ENCODE results near the gene ACTR5. TPM values are rescaled to one million over a fixed set of nuclear protein-coding genes. Genes with fewer than 3 reads are reported as not detected.
"Not testable (repeated sequence)": the region's sequence is repeated elsewhere in the genome, so short reads cannot be mapped to it uniquely, and the experiment has no call there.

Gene ACTR5
- total RNA-seq, 2 experiments from 2014 or later, result 12.3 to 21.1 TPM

- Histone ChIP-seq H2AFZ (ENCODE audit: low read length) (no peak overlapping the region), H3K79me2 (ENCODE audit: insufficient read depth, low read depth, low read length) (peaks cover 92% of the 10 kb centered on the region), H3K9me2 (ENCODE audit: insufficient read depth, low read length) (no peaks in the 10 kb centered on the region), H3K9me3 (ENCODE audit: low read length) (no peaks in the 10 kb centered on the region), H3K27ac (ENCODE audit: low read depth, low read length, poor library complexity, severe bottlenecking) (peak overlapping the region; percentile 42), H3K36me3 (ENCODE audit: insufficient read depth, low read length) (peaks cover 71% of the 10 kb centered on the region), H3K4me1 (ENCODE audit: insufficient read depth, low read length, poor library complexity, severe bottlenecking) (peaks cover 68% of the 10 kb centered on the region), H3K4me2 (ENCODE audit: low read length) (peak overlapping the region; percentile 98), H3K4me3 (ENCODE audit: low read depth, low read length, poor library complexity, severe bottlenecking) (no peak overlapping the region), H4K20me1 (ENCODE audit: insufficient read depth, low read length) (peaks cover 18% of the 10 kb centered on the region; the same call in 1 of the 2 replicates)
- POLR2A ChIA-PET, result interaction anchor here (0.7 to 1.5 kb wide), 3 partner anchors 15 to 80 kb away, joined by 4 read pairs; no protein-coding TSS in a partner anchor
- DNase-seq (ENCODE audit: low spot score), result peak; percentile 55
- TF ChIP-seq EZH2phosphoT487 (IDR thresholded peaks at IDR 0.05; ENCODE audit: borderline replicate concordance, low read depth, low read length), result no peak
- TF ChIP-seq CTCF (conservative IDR thresholded peaks at IDR 0.05; ENCODE audit: low read length), result no peak
- CTCF ChIA-PET (ENCODE audit: unreplicated experiment), result interaction anchor here (0.7 kb wide), 1 partner anchor 109 kb away, joined by 3 read pairs; no protein-coding TSS in a partner anchor
- no TSS peak for BruUV-seq (replicated peaks)
- intact Hi-C loops (cut with micrococcal nuclease; ENCODE audit: unreplicated experiment), result no loop called here
Observed at GRCh38 chr20:38812709-38813573, 64.7 kb downstream of the ACTR5 start.

- Histone ChIP-seq H4K20me1 (ENCODE audit: insufficient read depth, low read length) (peaks cover 12% of the 10 kb centered on the region; the same call in 1 of the 2 replicates), H3K4me1 (ENCODE audit: insufficient read depth, low read length, poor library complexity, severe bottlenecking) (peaks cover 61% of the 10 kb centered on the region), H3K36me3 (ENCODE audit: insufficient read depth, low read length) (peaks cover 71% of the 10 kb centered on the region), H3K79me2 (ENCODE audit: insufficient read depth, low read depth, low read length) (peaks cover 92% of the 10 kb centered on the region)
- H3K4me3 ChIP-seq (ENCODE audit: low read depth, low read length, poor library complexity, severe bottlenecking); H3K27ac ChIP-seq (ENCODE audit: low read depth, low read length, poor library complexity, severe bottlenecking); intact Hi-C loops (cut with micrococcal nuclease; ENCODE audit: unreplicated experiment); H2AFZ ChIP-seq (ENCODE audit: low read length); POLR2A ChIA-PET; H3K9me2 ChIP-seq (ENCODE audit: insufficient read depth, low read length); DNase-seq (ENCODE audit: low spot score); CTCF ChIA-PET (ENCODE audit: unreplicated experiment); H3K9me3 ChIP-seq (ENCODE audit: low read length); BruUV-seq (replicated peaks); H3K4me2 ChIP-seq (ENCODE audit: low read length): not testable (repeated sequence)
Observed at GRCh38 chr20:38813574-38813962, 65.3 kb downstream of the ACTR5 start.

GRCh38 chr20:38815446-38815845 lies 67.2 kb downstream of the ACTR5 start:
- Histone ChIP-seq H3K4me2 (ENCODE audit: low read length) (no peak overlapping the region), H2AFZ (ENCODE audit: low read length) (no peak overlapping the region), H3K9me3 (ENCODE audit: low read length) (no peaks in the 10 kb centered on the region), H3K4me3 (ENCODE audit: low read depth, low read length, poor library complexity, severe bottlenecking) (no peak overlapping the region), H3K9me2 (ENCODE audit: insufficient read depth, low read length) (no peaks in the 10 kb centered on the region), H3K27ac (ENCODE audit: low read depth, low read length, poor library complexity, severe bottlenecking) (no peak overlapping the region), H3K36me3 (ENCODE audit: insufficient read depth, low read length) (peaks cover 76% of the 10 kb centered on the region), H3K79me2 (ENCODE audit: insufficient read depth, low read depth, low read length) (peaks cover 89% of the 10 kb centered on the region), H4K20me1 (ENCODE audit: insufficient read depth, low read length) (peaks cover 11% of the 10 kb centered on the region; the same call in 1 of the 2 replicates), H3K4me1 (ENCODE audit: insufficient read depth, low read length, poor library complexity, severe bottlenecking) (peaks cover 43% of the 10 kb centered on the region)
- CTCF ChIA-PET (ENCODE audit: unreplicated experiment), result no interaction called here
- BruUV-seq (replicated peaks), result no TSS peak
- DNase-seq (ENCODE audit: low spot score), result no peak
- intact Hi-C loops (cut with micrococcal nuclease; ENCODE audit: unreplicated experiment), result no loop called here
- POLR2A ChIA-PET, result interaction anchor here (0.8 to 1.2 kb wide), 3 partner anchors 18 to 31 kb away, joined by 3 to 6 read pairs (median 5); no protein-coding TSS in a partner anchor
- no peak for TF ChIP-seq CTCF (conservative IDR thresholded peaks at IDR 0.05; ENCODE audit: low read length)
- TF ChIP-seq EZH2phosphoT487 (IDR thresholded peaks at IDR 0.05; ENCODE audit: borderline replicate concordance, low read depth, low read length), result no peak

All from OCI-LY7 (cell line).